ENCODE data around the gene QRICH2. TPM values are rescaled to one million over a fixed set of nuclear protein-coding genes. Genes with fewer than 3 reads are reported as not detected.
A peak's percentile ranks its signal among the peaks of the same experiment; 100 is the strongest.
"Not testable (repeated sequence)": the region's sequence is repeated elsewhere in the genome, so short reads cannot be mapped to it uniquely, and the experiment has no call there.

QRICH2 gene
- total RNA-seq, 2 donors from 2014 or later = 0.46 to 1.8 TPM

DNA sequence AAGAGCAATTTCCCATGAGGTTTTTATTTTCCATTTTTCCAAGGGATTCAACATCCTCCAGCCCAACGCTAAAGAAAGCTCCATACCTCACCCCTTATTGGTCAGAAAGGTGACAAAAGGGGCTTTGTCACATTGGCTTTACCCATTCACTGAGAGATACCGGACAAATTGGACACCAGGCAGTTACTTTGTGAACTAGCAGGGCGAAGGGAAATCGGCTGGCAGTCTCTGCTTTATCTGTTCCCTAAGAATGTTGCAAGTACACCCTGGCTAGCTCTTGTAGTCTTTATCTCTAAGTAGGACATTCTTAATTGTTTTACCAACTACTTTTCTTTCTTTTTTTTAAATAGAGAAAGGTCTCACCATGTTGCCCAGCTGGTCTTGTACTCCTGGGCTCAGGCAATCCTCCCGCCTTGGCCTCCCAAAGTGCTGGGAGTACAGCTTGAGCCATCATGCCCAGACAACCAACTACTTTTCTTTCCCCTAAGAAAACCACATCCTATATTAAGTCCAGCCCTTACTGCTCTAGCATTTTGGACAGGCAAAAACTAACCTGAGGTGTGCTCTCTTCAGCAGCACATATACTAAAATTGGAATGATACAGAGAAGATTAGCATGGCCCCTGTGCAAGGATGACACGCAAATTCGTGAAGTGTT is 28.8 kb upstream of the QRICH2 start:
- ATAC-seq = no peak
- DNase-seq (ENCODE audit: low spot score in 2 of 2) = no peak
- Mint-ChIP-seq H3K36me3 (no peaks in the 10 kb centered on the region), H3K27ac (no peak overlapping the region), H3K9me3 (no peaks in the 10 kb centered on the region)

DNA sequence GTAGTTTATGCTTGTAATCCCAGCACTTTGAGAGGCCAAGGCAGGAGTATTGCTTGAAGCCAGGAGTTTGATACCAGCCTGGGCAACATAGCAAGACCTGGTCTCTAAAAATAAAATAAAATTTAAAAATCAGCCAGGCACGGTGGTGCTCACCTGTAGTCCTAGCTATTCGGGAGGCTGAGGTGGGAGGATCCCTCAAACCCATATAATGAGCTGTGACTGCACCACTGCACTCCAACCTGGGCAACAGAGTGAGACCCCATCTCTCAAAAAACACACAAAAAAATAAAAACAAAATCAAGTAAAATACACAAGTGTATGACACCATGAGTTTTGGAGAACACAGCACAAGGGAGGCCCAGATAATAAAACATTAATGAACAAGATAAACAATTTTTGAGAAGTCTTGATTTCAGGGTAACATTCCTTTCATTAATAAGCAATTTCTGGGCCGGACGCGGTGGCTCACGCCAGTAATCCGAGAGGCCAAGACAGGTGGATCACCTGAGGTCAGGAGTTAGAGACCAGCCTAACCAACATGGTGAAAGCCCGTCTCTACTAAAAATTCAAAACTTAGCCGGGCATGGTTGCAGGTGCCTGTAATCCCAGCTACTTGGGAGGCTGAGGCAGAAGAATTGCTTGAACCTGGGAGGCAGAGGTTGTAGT is 27.8 kb upstream of the QRICH2 start:
- Mint-ChIP-seq H3K36me3 (no peaks in the 10 kb centered on the region), H3K9me3 (no peaks in the 10 kb centered on the region), H3K27ac (no peak overlapping the region)
- DNase-seq (ENCODE audit: low spot score in 2 of 2) (no peak), ATAC-seq (no peak)

DNA sequence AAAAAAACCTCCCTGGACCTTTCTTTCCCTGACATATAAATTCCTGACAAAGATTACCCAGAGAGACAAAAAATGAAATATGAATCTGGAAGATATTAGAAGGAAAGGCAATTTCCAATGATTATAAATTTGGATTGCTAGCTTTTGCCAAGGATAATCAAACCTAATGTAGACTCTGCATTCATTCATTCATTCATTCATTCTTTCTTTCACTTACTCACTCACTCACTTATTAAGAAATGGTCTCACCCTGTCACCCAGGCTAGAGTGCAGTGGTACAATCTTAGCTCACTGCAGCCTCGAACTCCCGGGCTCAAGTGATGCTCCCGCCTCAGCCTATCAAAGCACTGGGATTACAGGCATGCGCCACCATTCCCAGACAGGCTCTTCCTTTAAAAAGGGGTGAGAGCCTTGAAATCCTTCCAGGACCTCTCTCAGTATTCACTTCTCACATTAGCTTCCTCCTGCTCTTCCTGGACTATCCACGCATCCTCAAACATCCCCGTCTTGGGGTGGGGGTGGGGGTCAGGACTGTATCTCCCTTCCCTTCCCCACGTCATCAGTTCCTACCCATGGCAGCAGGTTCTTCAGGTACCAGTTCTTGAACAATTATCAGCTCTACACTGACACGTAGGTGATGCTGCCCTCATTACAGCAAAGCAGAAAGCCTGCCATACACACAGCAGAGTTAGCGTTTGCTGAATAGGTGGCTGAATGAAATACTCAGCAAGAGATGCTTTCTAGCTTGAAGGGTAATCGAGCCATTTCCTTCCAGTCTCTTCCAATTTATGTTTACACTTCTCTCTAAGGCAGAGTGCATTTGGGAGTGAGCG is 25.8 kb upstream of the QRICH2 start:
- Mint-ChIP-seq H3K27ac (no peak overlapping the region), H3K36me3 (no peaks in the 10 kb centered on the region), H3K9me3 (no peaks in the 10 kb centered on the region)
- DNase-seq (ENCODE audit: low spot score in 2 of 2) (no peak), ATAC-seq (no peak)

DNA sequence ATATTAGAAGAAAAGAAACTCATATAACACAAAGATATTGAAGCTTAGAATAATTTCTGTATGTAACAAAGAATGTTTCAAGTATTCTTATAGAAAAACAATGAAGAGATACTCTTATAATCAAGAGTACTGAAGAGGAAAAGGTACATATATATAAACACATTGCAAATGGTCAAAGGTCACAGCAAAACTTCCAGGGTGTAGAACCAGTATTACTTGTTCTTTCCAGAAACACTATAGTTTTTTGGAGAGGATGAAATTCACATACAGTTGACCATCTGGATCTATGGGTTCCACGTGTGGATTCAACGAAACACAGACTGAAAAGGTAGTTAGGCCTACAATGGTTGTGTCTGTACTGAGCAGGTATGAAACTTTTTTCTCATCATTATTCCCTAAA is 23.0 kb upstream of the QRICH2 start:
- H3K9me3 Mint-ChIP-seq = no peaks in the 10 kb centered on the region
- no peak overlapping the region for H3K27ac Mint-ChIP-seq
- no peak for DNase-seq (ENCODE audit: low spot score in 2 of 2)
- H3K36me3 Mint-ChIP-seq = no peaks in the 10 kb centered on the region
- ATAC-seq = no peak

DNA sequence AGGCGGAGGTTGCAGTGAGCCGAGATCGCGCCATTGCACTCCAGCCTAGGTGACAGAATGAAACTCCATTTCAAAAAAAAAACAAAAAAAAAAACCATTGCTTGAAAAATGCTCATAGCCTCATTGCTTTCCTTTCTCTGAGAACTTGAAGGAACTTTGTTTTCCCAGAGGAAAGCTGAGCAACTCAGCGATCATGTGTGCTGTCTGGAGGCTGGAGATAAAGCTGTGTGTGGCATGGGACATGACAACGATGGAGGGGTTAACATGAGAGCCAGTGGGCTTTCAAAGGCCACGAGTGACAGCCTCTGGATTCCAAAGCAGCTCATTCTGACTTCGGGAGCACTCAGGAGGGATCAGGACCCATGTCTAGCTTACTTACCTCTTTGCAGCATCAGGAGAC is 21.6 kb upstream of the QRICH2 start:
- no peaks in the 10 kb centered on the region for H3K9me3 Mint-ChIP-seq
- H3K36me3 Mint-ChIP-seq = no peaks in the 10 kb centered on the region
- peak overlapping the region in 1 of 2 donors; percentile 65 for H3K27ac Mint-ChIP-seq
- DNase-seq (ENCODE audit: low spot score in 2 of 2) (no peak), ATAC-seq (no peak)

DNA sequence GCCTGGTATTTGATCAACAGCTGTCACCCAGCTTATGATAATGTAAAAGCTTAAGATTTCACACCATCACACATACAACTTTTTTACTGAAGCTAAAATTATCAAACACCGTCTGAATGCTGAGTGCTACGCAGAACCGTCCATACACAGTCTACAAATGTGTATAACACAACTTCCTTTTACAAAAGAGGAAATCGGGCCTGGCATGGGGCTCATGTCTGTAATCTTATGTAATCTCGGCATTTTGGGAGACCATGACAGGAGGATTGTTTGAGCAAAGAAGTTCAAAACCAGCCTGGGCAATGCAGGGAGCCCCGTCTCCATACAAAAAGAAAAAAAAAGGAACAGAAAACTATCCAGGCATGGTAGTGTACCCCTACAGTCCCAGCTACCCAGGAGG is 19.6 kb upstream of the QRICH2 start:
- no peak overlapping the region for H3K27ac Mint-ChIP-seq
- H3K36me3 Mint-ChIP-seq = no peaks in the 10 kb centered on the region
- no peak for ATAC-seq
- DNase-seq (ENCODE audit: low spot score in 2 of 2) = no peak
- no peaks in the 10 kb centered on the region for H3K9me3 Mint-ChIP-seq

DNA sequence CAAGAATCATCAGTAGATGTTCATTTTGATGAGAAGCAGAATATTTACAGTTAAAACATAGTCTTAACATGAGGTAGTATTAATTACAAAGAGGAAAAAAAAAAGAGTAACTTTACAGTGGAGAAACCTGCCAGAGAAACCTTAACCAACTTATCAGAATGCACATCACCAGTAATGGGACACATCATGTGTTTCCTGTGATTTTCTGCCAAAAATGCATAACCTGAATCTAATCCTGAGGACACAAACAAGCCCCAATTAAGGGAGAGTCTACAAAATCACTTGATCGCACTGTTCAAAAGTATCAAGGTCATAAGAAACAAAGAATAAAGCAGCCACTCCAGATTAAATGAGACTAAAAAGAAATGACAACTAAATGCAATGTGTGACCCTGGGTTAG is 18.2 kb upstream of the QRICH2 start:
- H3K9me3 Mint-ChIP-seq = no peaks in the 10 kb centered on the region
- no peak overlapping the region for H3K27ac Mint-ChIP-seq
- no peaks in the 10 kb centered on the region for H3K36me3 Mint-ChIP-seq
- ATAC-seq (no peak), DNase-seq (ENCODE audit: low spot score in 2 of 2) (no peak)

DNA sequence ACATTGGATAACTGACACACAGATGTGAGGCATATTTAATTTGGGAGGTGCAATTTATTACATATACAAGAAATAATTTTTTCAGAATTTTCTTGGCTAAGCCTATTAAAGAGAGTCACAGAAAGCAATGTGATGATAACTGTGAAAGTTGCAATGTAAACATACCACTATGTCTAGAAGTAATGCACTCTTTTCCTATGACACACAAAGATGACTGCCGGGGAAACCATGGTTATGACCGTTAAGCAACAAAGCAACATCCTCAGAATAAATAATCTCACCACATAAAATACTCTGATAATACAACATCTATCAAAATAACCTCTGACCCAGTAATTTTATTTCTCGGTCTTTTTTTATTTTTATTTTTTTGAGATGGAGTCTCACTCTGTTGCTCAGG is 10.5 kb upstream of the QRICH2 start:
- H3K27ac Mint-ChIP-seq = no peak overlapping the region
- H3K36me3 Mint-ChIP-seq = no peaks in the 10 kb centered on the region
- H3K9me3 Mint-ChIP-seq = no peaks in the 10 kb centered on the region
- ATAC-seq (no peak), DNase-seq (ENCODE audit: low spot score in 2 of 2) (no peak)

DNA sequence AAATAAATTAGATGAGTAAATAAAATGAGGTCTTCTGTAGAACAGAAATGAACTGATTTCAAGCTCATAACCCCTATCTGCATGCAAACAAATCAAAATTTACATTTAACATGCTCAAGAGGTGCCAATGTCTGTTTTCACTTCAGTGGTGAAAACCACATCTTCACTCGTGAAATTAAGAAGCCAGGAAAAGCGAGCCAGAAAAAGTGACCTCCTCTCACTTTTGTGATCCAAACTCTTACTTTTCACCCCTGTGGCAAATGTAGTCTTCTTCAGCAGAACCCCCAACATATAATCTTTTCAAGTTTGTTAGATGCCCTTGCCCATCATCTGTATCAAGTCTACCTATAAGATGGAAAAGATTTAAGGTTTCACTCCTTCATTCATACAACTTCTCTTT is 9.5 kb upstream of the QRICH2 start:
- ATAC-seq (no peak), DNase-seq (ENCODE audit: low spot score in 2 of 2) (no peak)
- Mint-ChIP-seq H3K9me3 (no peaks in the 10 kb centered on the region), H3K36me3 (no peaks in the 10 kb centered on the region), H3K27ac (no peak overlapping the region)

DNA sequence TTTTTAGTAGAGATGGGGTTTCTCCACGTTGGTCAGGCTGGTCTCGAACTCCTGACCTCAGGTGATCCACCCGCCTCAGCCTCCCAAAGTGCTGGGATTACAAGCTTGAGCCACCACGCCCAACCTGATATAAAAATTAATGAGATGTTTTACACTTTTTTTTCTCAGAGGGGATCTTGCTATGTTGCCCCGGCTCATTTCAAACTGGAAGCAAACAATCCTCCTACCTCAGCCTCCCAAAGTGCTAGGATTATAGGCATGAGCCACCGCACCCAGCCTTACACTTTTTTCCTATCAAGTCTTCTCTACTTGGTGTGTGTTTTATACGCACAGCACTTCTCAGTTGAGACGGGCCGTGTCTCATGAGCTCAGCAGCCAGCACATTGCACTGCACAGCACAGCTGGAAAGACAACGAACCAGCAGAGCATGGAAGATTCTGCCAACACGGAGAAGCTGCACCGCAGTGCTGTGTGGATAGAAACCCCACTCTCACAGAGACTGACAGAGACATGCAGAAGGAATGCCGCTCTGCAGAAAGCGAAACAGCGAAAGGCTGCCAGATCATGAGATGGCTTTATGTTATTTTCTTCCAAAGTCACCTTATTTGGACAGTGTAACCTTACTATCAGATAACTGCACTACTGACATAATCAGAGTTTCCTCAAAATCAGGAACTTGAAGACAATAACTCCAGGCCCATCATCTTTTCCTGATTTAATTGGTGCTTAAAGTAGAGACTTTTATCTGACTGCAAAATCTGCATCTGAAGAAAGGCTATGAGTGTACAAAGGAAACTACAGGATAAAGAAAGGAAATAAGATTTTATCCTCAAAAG is 6.5 kb upstream of the QRICH2 start:
- H3K27ac Mint-ChIP-seq = no peak overlapping the region
- no peak for ATAC-seq
- no peak for DNase-seq (ENCODE audit: low spot score in 2 of 2)
- H3K9me3 Mint-ChIP-seq = no peaks in the 10 kb centered on the region
- no peaks in the 10 kb centered on the region for H3K36me3 Mint-ChIP-seq

DNA sequence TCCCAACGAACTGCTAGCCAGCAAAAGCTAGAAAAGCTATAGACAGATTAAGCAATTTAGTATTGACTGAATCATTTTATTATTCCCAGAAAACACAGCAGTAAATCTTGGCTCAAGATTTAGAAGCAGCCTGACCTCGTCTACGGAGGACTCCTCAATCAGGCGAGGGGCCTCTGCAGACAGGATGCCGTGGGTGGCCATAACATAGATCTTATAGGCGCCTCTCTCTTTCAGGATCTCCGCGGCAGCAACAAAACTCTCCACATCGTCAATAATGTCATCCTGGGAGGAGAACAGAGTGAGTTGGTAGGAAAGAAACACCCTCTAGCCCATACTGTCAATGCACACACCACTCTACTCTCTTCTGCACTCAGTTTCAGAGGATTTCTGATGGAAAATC is 4.7 kb upstream of the QRICH2 start:
- DNase-seq (ENCODE audit: low spot score in 2 of 2) (no peak), ATAC-seq (no peak)
- Mint-ChIP-seq H3K36me3 (no peaks in the 10 kb centered on the region), H3K27ac (no peak overlapping the region), H3K9me3 (no peaks in the 10 kb centered on the region)

DNA sequence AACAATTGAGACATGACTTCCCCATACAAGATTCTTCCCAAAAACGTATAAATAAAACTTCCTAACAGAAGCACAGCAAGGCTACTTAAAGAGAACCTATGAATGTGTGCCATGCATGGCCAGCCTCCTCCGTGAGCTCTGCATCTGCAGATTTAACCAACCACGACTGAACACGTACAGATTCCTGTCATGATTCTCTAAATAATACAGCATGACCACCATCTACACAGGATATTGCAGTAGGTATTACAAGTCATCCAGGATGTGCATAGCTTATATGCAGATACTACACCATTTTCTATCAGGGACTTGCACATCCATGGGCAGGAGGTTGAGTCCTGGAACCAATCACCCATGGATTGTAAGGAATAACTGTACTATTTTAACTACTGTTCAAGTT is 1.4 kb upstream of the QRICH2 start:
- no peak for DNase-seq (ENCODE audit: low spot score in 2 of 2)
- no peaks in the 10 kb centered on the region for H3K36me3 Mint-ChIP-seq
- H3K9me3 Mint-ChIP-seq = no peaks in the 10 kb centered on the region
- ATAC-seq = no peak
- no peak overlapping the region for H3K27ac Mint-ChIP-seq

DNA sequence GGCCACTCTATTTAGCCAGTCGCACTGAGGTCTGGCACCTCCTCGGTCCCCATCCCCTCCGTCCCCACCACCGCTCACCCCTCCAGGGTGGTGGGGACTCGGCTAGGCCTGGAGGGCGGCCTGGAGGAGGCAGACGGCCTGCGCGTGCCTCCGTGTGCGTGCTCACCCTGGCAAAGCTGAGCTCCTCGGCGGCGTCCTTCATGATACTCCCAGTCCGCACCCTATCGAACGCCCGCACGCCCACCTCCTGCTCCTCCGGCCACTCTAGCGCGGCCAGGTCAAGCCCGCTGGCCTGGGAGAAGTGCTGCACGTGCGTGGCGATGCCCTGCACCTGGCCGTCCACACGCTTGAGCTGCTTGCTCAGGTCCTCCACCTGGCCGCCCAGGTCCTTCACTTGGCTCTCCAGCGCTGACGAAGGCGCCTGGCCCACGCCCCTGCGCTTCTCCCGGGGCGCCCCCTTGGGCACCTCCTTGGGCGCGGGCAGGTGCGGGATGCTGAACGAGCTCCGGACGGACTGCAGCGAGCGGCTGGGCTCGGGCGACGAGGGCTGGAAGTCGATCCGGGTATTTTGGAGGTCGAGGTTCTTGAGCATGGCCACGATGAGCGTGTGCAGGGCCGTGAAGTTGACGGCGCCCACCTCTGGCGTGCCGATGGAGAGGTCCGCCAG is 644 bp downstream of the QRICH2 start:
- no peak for DNase-seq (ENCODE audit: low spot score in 2 of 2)
- H3K27ac Mint-ChIP-seq = no peak overlapping the region
- H3K36me3 Mint-ChIP-seq = no peaks in the 10 kb centered on the region
- no peaks in the 10 kb centered on the region for H3K9me3 Mint-ChIP-seq
- no peak for ATAC-seq

DNA sequence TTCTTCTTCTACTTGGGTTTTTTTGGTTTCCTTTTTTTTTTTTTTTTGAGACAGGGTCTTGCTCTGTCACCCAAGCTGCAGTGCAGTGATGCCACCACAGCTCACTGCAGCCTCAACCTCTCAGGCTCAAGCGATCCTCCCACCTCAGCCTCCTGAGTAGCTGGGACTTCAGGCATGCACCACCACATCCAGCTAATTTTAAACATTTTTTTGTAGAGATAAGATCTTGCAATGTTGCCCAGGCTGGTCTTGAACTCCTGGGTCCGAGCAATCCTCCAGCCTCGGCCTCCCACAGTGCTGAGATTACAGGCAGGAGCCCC is 3.0 kb downstream of the QRICH2 start:
- H3K36me3 Mint-ChIP-seq; DNase-seq (ENCODE audit: low spot score in 2 of 2); ATAC-seq; H3K27ac Mint-ChIP-seq; H3K9me3 Mint-ChIP-seq: not testable (repeated sequence)

DNA sequence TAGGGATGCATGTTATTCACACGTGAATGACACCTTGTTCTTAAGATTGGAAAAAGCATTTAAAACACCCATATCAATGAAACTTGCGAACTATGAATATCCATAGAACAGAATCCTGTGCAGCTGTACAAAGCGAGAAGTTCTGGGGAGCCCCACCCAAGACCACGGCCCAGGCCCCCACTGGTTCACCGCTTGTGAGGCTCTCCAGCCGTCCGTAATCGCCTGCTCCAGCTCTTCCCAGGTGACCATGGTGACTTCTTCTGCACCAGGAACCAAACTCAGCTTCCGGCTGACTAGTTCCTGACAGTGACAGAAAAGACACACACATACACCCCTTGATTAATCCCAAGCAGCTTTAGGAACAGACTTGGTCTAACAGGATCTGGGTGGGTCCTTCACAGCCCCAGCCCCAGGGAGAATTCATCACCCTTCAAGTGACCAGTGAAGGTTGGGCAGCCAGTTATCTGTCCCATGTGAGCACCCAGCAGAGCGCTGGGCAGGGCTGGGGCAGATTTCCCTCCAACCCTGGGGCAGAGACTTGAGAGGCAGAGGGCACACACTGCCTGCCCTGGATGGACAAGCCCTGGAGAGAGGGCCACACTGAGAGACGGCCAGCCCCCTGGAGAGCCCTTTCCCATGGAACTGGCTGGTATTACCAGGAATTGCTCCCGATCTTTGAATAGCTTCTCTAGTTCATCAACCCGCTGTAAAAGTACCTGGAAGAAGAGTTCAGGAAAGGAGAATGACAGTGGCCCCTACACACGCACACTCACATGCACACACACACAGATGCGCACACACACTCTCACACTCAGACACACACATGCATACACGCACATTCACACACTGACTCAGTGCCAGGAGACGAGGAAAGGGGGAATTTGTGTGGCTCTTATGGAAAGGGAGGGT is 3.6 kb downstream of the QRICH2 start:
- DNase-seq (ENCODE audit: low spot score in 2 of 2) (no peak), ATAC-seq (no peak)
- Mint-ChIP-seq H3K27ac (no peak overlapping the region), H3K36me3 (no peaks in the 10 kb centered on the region), H3K9me3 (no peaks in the 10 kb centered on the region)

DNA sequence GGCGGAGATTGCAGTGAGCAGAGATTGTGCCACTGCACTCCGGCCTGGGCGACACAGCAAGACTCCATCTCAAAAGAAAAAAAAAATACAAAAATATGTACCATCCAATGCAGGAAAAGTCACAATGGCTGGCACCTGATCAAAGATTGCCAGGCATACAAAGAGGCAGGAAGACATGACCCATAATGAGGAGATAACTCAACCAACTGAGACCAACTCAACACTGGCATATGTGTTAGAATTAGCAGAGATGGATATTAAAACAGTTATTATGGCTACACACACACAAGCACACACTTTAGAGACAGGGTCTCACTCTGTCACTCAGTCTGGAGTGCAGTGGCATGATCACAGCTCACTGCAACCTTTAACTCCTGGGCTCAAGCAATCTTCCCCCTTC is 10.6 kb downstream of the QRICH2 start:
- DNase-seq (ENCODE audit: low spot score in 2 of 2) (no peak), ATAC-seq (no peak)
- H3K36me3 Mint-ChIP-seq = no peaks in the 10 kb centered on the region
- no peaks in the 10 kb centered on the region for H3K9me3 Mint-ChIP-seq
- no peak overlapping the region for H3K27ac Mint-ChIP-seq

All from activated naive CD4-positive, alpha-beta T cell treated with anti-CD3 and anti-CD28 coated beads, Interleukin-2, amount 50 U/mL, for 72 hours (primary cell).